ENCODE measurements around the gene HIP1R.

- TF ChIP-seq CTCF (conservative IDR thresholded peaks at IDR 0.05; ENCODE audit: low read depth in 2 of 2) (no peak), POLR2AphosphoS5 (IDR thresholded peaks at IDR 0.05; ENCODE audit: low read depth) (no peak), EZH2 (IDR thresholded peaks at IDR 0.05; ENCODE audit: low read depth, unreplicated experiment) (no peak), EZH2phosphoT487 (IDR thresholded peaks at IDR 0.05; ENCODE audit: unreplicated experiment) (no peak), JUNB (IDR thresholded peaks at IDR 0.05; ENCODE audit: unreplicated experiment) (no peak), ZNF114 (CRISPR knock-in tag; IDR thresholded peaks at IDR 0.05) (no peak), CREB1 (CRISPR knock-in tag; IDR thresholded peaks at IDR 0.05; ENCODE audit: low read depth) (no peak), STAT1 (IDR thresholded peaks at IDR 0.05; ENCODE audit: unreplicated experiment) (no peak), ZNF331 (CRISPR knock-in tag; IDR thresholded peaks at IDR 0.05; ENCODE audit: low read depth) (no peak), NANOG (IDR thresholded peaks at IDR 0.05; ENCODE audit: borderline replicate concordance) (no peak)
- TF ChIP-seq, protein P1, sequence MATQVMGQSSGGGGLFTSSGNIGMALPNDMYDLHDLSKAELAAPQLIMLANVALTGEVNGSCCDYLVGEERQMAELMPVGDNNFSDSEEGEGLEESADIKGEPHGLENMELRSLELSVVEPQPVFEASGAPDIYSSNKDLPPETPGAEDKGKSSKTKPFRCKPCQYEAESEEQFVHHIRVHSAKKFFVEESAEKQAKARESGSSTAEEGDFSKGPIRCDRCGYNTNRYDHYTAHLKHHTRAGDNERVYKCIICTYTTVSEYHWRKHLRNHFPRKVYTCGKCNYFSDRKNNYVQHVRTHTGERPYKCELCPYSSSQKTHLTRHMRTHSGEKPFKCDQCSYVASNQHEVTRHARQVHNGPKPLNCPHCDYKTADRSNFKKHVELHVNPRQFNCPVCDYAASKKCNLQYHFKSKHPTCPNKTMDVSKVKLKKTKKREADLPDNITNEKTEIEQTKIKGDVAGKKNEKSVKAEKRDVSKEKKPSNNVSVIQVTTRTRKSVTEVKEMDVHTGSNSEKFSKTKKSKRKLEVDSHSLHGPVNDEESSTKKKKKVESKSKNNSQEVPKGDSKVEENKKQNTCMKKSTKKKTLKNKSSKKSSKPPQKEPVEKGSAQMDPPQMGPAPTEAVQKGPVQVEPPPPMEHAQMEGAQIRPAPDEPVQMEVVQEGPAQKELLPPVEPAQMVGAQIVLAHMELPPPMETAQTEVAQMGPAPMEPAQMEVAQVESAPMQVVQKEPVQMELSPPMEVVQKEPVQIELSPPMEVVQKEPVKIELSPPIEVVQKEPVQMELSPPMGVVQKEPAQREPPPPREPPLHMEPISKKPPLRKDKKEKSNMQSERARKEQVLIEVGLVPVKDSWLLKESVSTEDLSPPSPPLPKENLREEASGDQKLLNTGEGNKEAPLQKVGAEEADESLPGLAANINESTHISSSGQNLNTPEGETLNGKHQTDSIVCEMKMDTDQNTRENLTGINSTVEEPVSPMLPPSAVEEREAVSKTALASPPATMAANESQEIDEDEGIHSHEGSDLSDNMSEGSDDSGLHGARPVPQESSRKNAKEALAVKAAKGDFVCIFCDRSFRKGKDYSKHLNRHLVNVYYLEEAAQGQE (IDR thresholded peaks at IDR 0.05; ENCODE audit: unreplicated experiment): no peak
- TF ChIP-seq, protein P2, sequence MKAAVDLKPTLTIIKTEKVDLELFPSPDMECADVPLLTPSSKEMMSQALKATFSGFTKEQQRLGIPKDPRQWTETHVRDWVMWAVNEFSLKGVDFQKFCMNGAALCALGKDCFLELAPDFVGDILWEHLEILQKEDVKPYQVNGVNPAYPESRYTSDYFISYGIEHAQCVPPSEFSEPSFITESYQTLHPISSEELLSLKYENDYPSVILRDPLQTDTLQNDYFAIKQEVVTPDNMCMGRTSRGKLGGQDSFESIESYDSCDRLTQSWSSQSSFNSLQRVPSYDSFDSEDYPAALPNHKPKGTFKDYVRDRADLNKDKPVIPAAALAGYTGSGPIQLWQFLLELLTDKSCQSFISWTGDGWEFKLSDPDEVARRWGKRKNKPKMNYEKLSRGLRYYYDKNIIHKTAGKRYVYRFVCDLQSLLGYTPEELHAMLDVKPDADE (IDR thresholded peaks at IDR 0.05): no peak
- TF ChIP-seq, protein P3, sequence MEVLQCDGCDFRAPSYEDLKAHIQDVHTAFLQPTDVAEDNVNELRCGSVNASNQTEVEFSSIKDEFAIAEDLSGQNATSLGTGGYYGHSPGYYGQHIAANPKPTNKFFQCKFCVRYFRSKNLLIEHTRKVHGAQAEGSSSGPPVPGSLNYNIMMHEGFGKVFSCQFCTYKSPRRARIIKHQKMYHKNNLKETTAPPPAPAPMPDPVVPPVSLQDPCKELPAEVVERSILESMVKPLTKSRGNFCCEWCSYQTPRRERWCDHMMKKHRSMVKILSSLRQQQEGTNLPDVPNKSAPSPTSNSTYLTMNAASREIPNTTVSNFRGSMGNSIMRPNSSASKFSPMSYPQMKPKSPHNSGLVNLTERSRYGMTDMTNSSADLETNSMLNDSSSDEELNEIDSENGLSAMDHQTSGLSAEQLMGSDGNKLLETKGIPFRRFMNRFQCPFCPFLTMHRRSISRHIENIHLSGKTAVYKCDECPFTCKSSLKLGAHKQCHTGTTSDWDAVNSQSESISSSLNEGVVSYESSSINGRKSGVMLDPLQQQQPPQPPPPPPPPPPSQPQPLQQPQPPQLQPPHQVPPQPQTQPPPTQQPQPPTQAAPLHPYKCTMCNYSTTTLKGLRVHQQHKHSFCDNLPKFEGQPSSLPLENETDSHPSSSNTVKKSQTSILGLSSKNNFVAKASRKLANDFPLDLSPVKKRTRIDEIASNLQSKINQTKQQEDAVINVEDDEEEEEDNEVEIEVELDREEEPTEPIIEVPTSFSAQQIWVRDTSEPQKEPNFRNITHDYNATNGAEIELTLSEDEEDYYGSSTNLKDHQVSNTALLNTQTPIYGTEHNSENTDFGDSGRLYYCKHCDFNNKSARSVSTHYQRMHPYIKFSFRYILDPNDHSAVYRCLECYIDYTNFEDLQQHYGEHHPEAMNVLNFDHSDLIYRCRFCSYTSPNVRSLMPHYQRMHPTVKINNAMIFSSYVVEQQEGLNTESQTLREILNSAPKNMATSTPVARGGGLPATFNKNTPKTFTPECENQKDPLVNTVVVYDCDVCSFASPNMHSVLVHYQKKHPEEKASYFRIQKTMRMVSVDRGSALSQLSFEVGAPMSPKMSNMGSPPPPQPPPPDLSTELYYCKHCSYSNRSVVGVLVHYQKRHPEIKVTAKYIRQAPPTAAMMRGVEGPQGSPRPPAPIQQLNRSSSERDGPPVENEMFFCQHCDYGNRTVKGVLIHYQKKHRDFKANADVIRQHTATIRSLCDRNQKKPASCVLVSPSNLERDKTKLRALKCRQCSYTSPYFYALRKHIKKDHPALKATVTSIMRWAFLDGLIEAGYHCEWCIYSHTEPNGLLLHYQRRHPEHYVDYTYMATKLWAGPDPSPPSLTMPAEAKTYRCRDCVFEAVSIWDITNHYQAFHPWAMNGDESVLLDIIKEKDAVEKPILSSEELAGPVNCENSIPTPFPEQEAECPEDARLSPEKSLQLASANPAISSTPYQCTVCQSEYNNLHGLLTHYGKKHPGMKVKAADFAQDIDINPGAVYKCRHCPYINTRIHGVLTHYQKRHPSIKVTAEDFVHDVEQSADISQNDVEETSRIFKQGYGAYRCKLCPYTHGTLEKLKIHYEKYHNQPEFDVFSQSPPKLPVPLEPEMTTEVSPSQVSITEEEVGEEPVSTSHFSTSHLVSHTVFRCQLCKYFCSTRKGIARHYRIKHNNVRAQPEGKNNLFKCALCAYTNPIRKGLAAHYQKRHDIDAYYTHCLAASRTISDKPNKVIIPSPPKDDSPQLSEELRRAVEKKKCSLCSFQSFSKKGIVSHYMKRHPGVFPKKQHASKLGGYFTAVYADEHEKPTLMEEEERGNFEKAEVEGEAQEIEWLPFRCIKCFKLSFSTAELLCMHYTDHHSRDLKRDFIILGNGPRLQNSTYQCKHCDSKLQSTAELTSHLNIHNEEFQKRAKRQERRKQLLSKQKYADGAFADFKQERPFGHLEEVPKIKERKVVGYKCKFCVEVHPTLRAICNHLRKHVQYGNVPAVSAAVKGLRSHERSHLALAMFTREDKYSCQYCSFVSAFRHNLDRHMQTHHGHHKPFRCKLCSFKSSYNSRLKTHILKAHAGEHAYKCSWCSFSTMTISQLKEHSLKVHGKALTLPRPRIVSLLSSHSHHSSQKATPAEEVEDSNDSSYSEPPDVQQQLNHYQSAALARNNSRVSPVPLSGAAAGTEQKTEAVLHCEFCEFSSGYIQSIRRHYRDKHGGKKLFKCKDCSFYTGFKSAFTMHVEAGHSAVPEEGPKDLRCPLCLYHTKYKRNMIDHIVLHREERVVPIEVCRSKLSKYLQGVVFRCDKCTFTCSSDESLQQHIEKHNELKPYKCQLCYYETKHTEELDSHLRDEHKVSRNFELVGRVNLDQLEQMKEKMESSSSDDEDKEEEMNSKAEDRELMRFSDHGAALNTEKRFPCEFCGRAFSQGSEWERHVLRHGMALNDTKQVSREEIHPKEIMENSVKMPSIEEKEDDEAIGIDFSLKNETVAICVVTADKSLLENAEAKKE (CRISPR knock-in tag; IDR thresholded peaks at IDR 0.05): no peak
These were observed 37.6 kb downstream of the HIP1R start for GRCh38 chr12:122872815-122873361.

Measured in GM23338 (cell line).